Astrocyte (in vitro differentiated cells and primary cell): ENCODE measurements around the gene ITPKB. TPM values are rescaled to one million over a fixed set of nuclear protein-coding genes. Genes with fewer than 3 reads are reported as not detected.
A peak's percentile ranks its signal among the peaks of the same experiment; 100 is the strongest.

Experiments
- DNase-seq: peaks from one replicate; pipeline ENCODE4 v3.0.0-alpha.2; 2010; ENCODE audit warnings: low read depth
- FAIRE-seq: peaks from 2 replicates; lab custom pipeline; 2011; peaks lifted over from hg19 to GRCh38; lab: Jason Lieb, UNC
- H2AFZ ChIP-seq: 2 replicates; pipeline ENCODE4 v1.6.0; 2012; ENCODE audit warnings: low read depth, low read length, inconsistent platforms
- H3K27ac ChIP-seq: 2 replicates; pipeline ENCODE4 v1.5.1; 2011; ENCODE audit warnings: low read depth, low read length, inconsistent platforms
- H3K27me3 ChIP-seq: 2 replicates; pipeline ENCODE4 v1.6.0; 2011; ENCODE audit warnings: low read length, inconsistent platforms; ENCODE audit not compliant: insufficient read depth
- H3K36me3 ChIP-seq: 2 replicates; pipeline ENCODE4 v1.5.1; 2011; ENCODE audit warnings: low read length, inconsistent platforms; ENCODE audit not compliant: insufficient read depth
- H3K4me1 ChIP-seq: 2 replicates; pipeline ENCODE4 v1.5.1; 2011; ENCODE audit warnings: low read length, inconsistent platforms; ENCODE audit not compliant: insufficient read depth
- H3K4me2 ChIP-seq: 2 replicates; pipeline ENCODE4 v1.6.0; 2012; ENCODE audit warnings: low read length, inconsistent platforms
- H3K4me3 ChIP-seq: 2 replicates; pipeline ENCODE4 v1.5.1; 2011; ENCODE audit warnings: low read depth, mild to moderate bottlenecking, low read length, inconsistent platforms; ENCODE audit not compliant: insufficient read depth
- H3K79me2 ChIP-seq: 2 replicates; pipeline ENCODE4 v1.6.0; 2012; ENCODE audit warnings: mild to moderate bottlenecking, low read length, inconsistent platforms; ENCODE audit not compliant: insufficient read depth
- H3K9ac ChIP-seq: 2 replicates; pipeline ENCODE4 v1.6.0; 2012; ENCODE audit warnings: mild to moderate bottlenecking, low read length, inconsistent platforms
- H3K9me3 ChIP-seq: 2 replicates; pipeline ENCODE4 v1.5.1; 2012; ENCODE audit warnings: low read depth, mild to moderate bottlenecking, low read length, inconsistent platforms; ENCODE audit not compliant: insufficient read depth
- H4K20me1 ChIP-seq: 2 replicates; pipeline ENCODE4 v1.6.0; 2012; ENCODE audit warnings: low read length, inconsistent platforms; ENCODE audit not compliant: insufficient read depth
- H3K27ac Mint-ChIP-seq: one replicate; pipeline ENCODE4 v1.8.0; 2021; ENCODE audit warnings: mild to moderate bottlenecking, mixed read lengths; ENCODE audit not compliant: unreplicated experiment
- H3K27me3 Mint-ChIP-seq: one replicate; pipeline ENCODE4 v1.8.0; 2021; ENCODE audit warnings: low read depth, mixed read lengths; ENCODE audit not compliant: unreplicated experiment
- H3K36me3 Mint-ChIP-seq: one replicate; pipeline ENCODE4 v1.8.0; 2021; ENCODE audit warnings: low read depth, mixed read lengths; ENCODE audit not compliant: unreplicated experiment
- H3K4me1 Mint-ChIP-seq: one replicate; pipeline ENCODE4 v1.8.0; 2021; ENCODE audit warnings: low read depth, mixed read lengths; ENCODE audit not compliant: unreplicated experiment
- H3K4me3 Mint-ChIP-seq: one replicate; pipeline ENCODE4 v1.8.0; 2021; ENCODE audit warnings: mild to moderate bottlenecking, moderate library complexity, mixed read lengths; ENCODE audit not compliant: unreplicated experiment
- H3K9me3 Mint-ChIP-seq: one replicate; pipeline ENCODE4 v1.8.0; 2021; ENCODE audit warnings: mild to moderate bottlenecking, mixed read lengths; ENCODE audit not compliant: unreplicated experiment
- CTCF ChIP-seq: IDR thresholded peaks from 2 replicates; pipeline ENCODE4 v1.5.1; 2011; ENCODE audit warnings: low read depth, mild to moderate bottlenecking, inconsistent platforms, low read length, moderate library complexity; ENCODE audit not compliant: insufficient read depth
- EZH2 ChIP-seq: IDR thresholded peaks from 2 replicates; pipeline ENCODE4 v1.6.1; 2012; ENCODE audit warnings: mild to moderate bottlenecking, low read length, inconsistent platforms; ENCODE audit not compliant: insufficient read depth
- total RNA-seq: library from RNA; stranded (reverse); gene quantifications from 2 replicates; pipeline ENCODE4 v1.2.1, GENCODE V29; 2021

ITPKB gene
- total RNA-seq, 1 donor from 2014 or later: 10.5 TPM

- H3K27me3 Mint-ChIP-seq: peaks cover 30% of the 10 kb centered on the region
- H3K4me1 Mint-ChIP-seq: peaks cover 13% of the 10 kb centered on the region
- H3K27ac Mint-ChIP-seq: no peak overlapping the region
- Histone ChIP-seq H3K4me2 (peak overlapping the region; percentile 46), H3K9me3 (no peaks in the 10 kb centered on the region), H3K4me1 (no peaks in the 10 kb centered on the region), H3K9ac (no peak overlapping the region), H3K4me3 (no peak overlapping the region), H2AFZ (no peak overlapping the region), H3K27ac (no peak overlapping the region), H4K20me1 (no peaks in the 10 kb centered on the region), H3K27me3 (peaks cover 3% of the 10 kb centered on the region), H3K79me2 (no peaks in the 10 kb centered on the region), H3K36me3 (no peaks in the 10 kb centered on the region)
- FAIRE-seq (no peak), DNase-seq (peak; percentile 13)
- TF ChIP-seq EZH2 (no peak), CTCF (no peak)
- no peaks in the 10 kb centered on the region for H3K9me3 Mint-ChIP-seq
- H3K36me3 Mint-ChIP-seq: no peaks in the 10 kb centered on the region
- no peak overlapping the region for H3K4me3 Mint-ChIP-seq
Measured at GRCh38 chr1:226603022-226603857, 135.8 kb downstream of the ITPKB start.

GRCh38 chr1:226602186-226603021 is 136.7 kb downstream of the ITPKB start:
- Histone ChIP-seq H3K9ac (no peak overlapping the region), H3K4me2 (no peak overlapping the region)
- FAIRE-seq: no peak

More at GRCh38 chr1:226602186-226603021, 136.7 kb downstream of the ITPKB start:
- no peaks in the 10 kb centered on the region for H3K9me3 ChIP-seq
- Mint-ChIP-seq H3K4me1 (peaks cover 13% of the 10 kb centered on the region), H3K27ac (no peak overlapping the region), H3K9me3 (no peaks in the 10 kb centered on the region), H3K27me3 (peaks cover 29% of the 10 kb centered on the region), H3K36me3 (no peaks in the 10 kb centered on the region), H3K4me3 (no peak overlapping the region)
- H3K79me2 ChIP-seq: no peaks in the 10 kb centered on the region
- DNase-seq: peak; percentile 30
- H2AFZ ChIP-seq: no peak overlapping the region
- peaks cover 3% of the 10 kb centered on the region for H3K27me3 ChIP-seq
- H3K4me3 ChIP-seq: no peak overlapping the region
- H3K27ac ChIP-seq: no peak overlapping the region
- H3K4me1 ChIP-seq: no peaks in the 10 kb centered on the region
- no peaks in the 10 kb centered on the region for H4K20me1 ChIP-seq
- TF ChIP-seq CTCF: no peak
- no peak for TF ChIP-seq EZH2
- H3K36me3 ChIP-seq: no peaks in the 10 kb centered on the region
